Activated B cell treated with CpG ODN at 0.5 μM for 24 hours (primary cell): ENCODE measurements around the gene STRN4. TPM values are rescaled to one million over a fixed set of nuclear protein-coding genes. Genes with fewer than 3 reads are reported as not detected.

ENCODE experiments used
- ATAC-seq: fragments of 200-7000 bp; cut with Tn5 transposase; one replicate; pipeline ENCODE4 v1.10.0; 2021; ENCODE audit warnings: low read depth, mild to moderate bottlenecking, moderate library complexity
- CTCF ChIA-PET: fragments of 350-600 bp; sonication (Branson Sonifier 250); formaldehyde crosslinking; loops from one replicate; lab custom pipeline; 2021; ENCODE audit warnings: antibody characterized with exemption; lab: Charles Lee
- POLR2A ChIA-PET: fragments of 350-600 bp; sonication (Branson Sonifier 250); formaldehyde crosslinking; loops from one replicate; lab custom pipeline; 2021; ENCODE audit warnings: antibody characterized with exemption; lab: Charles Lee
- DNase-seq: peaks from one replicate; pipeline ENCODE4 v3.0.0; 2022
- H3K27ac Mint-ChIP-seq: one replicate; pipeline ENCODE4 v1.8.0; 2020; ENCODE audit warnings: mixed read lengths
- H3K27me3 Mint-ChIP-seq: one replicate; pipeline ENCODE4 v1.8.0; 2021; ENCODE audit warnings: mixed read lengths
- H3K36me3 Mint-ChIP-seq: one replicate; pipeline ENCODE4 v1.8.0; 2021; ENCODE audit warnings: low read depth, mixed read lengths
- H3K4me1 Mint-ChIP-seq: one replicate; pipeline ENCODE4 v1.8.0; 2021; ENCODE audit warnings: mixed read lengths
- H3K4me3 Mint-ChIP-seq: one replicate; pipeline ENCODE4 v1.8.0; 2020; ENCODE audit warnings: mild to moderate bottlenecking, mixed read lengths
- H3K9me3 Mint-ChIP-seq: one replicate; pipeline ENCODE4 v1.8.0; 2020; ENCODE audit warnings: mixed read lengths
- CTCF ChIP-seq: fragments of 200-600 bp; IDR thresholded peaks from one replicate; pipeline ENCODE4 v1.8.0; 2022; ENCODE audit warnings: antibody characterized with exemption, mild to moderate bottlenecking
- intact Hi-C: fragments of 100-400 bp; cut with micrococcal nuclease; formaldehyde crosslinking; loops from one replicate; pipeline ENCODE4 v1.15.1; 2024
- total RNA-seq: library from RNA; stranded (reverse); gene quantifications from 2 replicates; pipeline ENCODE4 v1.2.3, GENCODE V29; 2022

STRN4 gene
- total RNA-seq, 1 donor from 2014 or later: 90.4 TPM

DNA sequence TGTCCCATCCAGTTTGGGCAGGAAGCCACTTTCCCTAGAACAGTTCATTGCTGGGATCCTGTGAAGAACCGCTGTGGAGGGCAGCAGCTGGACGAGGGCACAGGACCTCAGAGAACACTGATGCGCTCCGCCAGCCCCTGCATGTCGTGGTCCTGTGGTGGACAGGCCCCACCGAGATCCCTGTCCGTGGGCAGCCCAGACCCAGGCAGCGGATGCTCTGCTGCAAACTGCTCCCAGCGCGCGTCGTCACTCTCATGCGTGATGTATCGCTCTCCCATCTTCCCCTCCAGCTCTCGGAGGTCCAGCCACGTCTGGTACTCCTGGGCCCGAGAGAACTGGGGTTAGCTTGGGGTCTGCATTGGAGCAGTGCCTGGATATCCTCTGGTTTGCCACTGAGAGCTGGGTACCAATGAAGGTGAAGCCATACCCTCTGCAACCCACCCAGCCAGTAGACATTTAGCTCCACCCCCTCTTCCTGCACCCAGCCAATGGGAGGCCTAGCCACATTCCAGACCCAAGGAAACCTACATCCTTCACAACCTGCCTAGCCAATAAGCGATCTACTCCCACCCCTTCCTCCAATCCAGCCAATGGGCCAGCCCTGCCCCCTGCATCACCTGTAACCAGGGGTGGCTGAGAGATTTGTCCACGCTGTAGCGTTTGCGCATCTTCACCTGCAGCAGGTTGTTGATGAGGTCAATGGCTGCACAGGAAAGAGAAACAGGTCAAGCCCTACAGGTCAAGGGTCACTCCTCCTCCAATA lies 71.7 kb downstream of the STRN4 start:
- no peak for TF ChIP-seq CTCF
- ChIA-PET CTCF (interaction anchor here (0.6 kb wide), 1 partner anchor 119 kb away, joined by 3 read pairs; no protein-coding TSS in a partner anchor), POLR2A (no interaction called here)
- no peak overlapping the region for H3K4me3 Mint-ChIP-seq
- no peaks in the 10 kb centered on the region for H3K4me1 Mint-ChIP-seq
- no peak for DNase-seq
- H3K36me3 Mint-ChIP-seq: peaks cover 69% of the 10 kb centered on the region
- ATAC-seq: peak; percentile 13
- no peaks in the 10 kb centered on the region for H3K9me3 Mint-ChIP-seq
- no peak overlapping the region for H3K27ac Mint-ChIP-seq
- no peaks in the 10 kb centered on the region for H3K27me3 Mint-ChIP-seq
- intact Hi-C loops: no loop called here

DNA sequence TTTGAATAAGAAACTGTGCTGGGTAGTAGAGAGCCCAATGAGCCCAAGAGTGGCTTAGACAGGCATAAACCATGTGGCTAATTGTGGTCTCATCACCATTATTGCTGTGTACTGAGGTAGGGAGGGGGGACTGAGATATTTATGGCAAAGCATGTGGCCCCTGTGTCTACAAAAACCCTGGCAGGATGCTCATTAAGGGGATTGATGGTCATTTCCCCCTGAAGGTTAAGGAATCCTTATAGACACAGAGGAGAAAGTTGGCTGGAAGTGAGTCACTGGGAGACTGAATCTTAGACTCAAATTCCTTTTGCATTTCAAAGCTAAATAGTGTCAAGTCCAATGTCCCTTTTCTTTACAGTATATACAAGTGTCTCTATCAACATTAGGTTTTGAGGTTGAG lies 75.4 kb downstream of the STRN4 start:
- ChIA-PET CTCF (no interaction called here), POLR2A (no interaction called here)
- peaks cover 33% of the 10 kb centered on the region for H3K36me3 Mint-ChIP-seq
- ATAC-seq: no peak
- no peaks in the 10 kb centered on the region for H3K4me1 Mint-ChIP-seq
- H3K4me3 Mint-ChIP-seq: no peak overlapping the region
- no peaks in the 10 kb centered on the region for H3K9me3 Mint-ChIP-seq
- H3K27ac Mint-ChIP-seq: no peak overlapping the region
- intact Hi-C loops: no loop called here
- no peak for DNase-seq
- H3K27me3 Mint-ChIP-seq: no peaks in the 10 kb centered on the region
- TF ChIP-seq CTCF: no peak

Other genes with a start within 250 kb of the STRN4 start
- 174 and 200 TPM in 2 replicates for gene CALM3, start 145.1 kb downstream of the STRN4 start, total RNA-seq
- 13.4 and 17.8 TPM in 2 replicates for gene PTGIR, start 121.4 kb downstream of the STRN4 start, total RNA-seq
- gene GNG8, start 110.2 kb downstream of the STRN4 start, total RNA-seq: 33.1 and 38.2 TPM in 2 replicates
- 0.49 and 0.75 TPM in 2 replicates for gene DACT3, start 85.3 kb downstream of the STRN4 start, total RNA-seq
- 157 and 191 TPM in 2 replicates for gene PRKD2, start 29.3 kb downstream of the STRN4 start, total RNA-seq
- 28.3 and 35.8 TPM in 2 replicates for gene FKRP, start 393 bp downstream of the STRN4 start, total RNA-seq
- 70.7 and 77.9 TPM in 2 replicates for gene SLC1A5, start 42.1 kb upstream of the STRN4 start, total RNA-seq
- 74.7 and 81.3 TPM in 2 replicates for gene AP2S1, start 104.4 kb upstream of the STRN4 start, total RNA-seq
- 20.3 and 25.6 TPM in 2 replicates for gene ARHGAP35, start 114.5 kb upstream of the STRN4 start, total RNA-seq